ENCODE results near the gene ELL2. TPM values are rescaled to one million over a fixed set of nuclear protein-coding genes. Genes with fewer than 3 reads are reported as not detected.

ELL2 gene
- total RNA-seq, 1 donor from 2014 or later, result 14.2 TPM

- Histone ChIP-seq H3K79me2 (ENCODE audit: low read depth) (no peaks in the 10 kb centered on the region), H3K27me3 (no peaks in the 10 kb centered on the region), H3K9me3 (ENCODE audit: low read depth) (no peaks in the 10 kb centered on the region), H3K4me2 (no peak overlapping the region), H3K36me3 (no peaks in the 10 kb centered on the region), H3K4me1 (peaks cover 2% of the 10 kb centered on the region), H3K9ac (no peak overlapping the region), H2AFZ (replicated peaks) (no peak overlapping the region), H3K4me3 (no peak overlapping the region), H3K27ac (no peak overlapping the region), H3F3A (ENCODE audit: low read depth) (peaks cover 3% of the 10 kb centered on the region), H4K20me1 (ENCODE audit: low read depth) (no peaks in the 10 kb centered on the region)
- Mint-ChIP-seq H3K4me1 (peaks cover 12% of the 10 kb centered on the region), H3K4me3 (no peak overlapping the region), H3K27ac (no peak overlapping the region), H3K36me3 (peaks cover 2% of the 10 kb centered on the region), H3K27me3 (ENCODE audit: insufficient read depth, low read depth) (peaks cover 6% of the 10 kb centered on the region), H3K9me3 (no peaks in the 10 kb centered on the region)
- DNase-seq (ENCODE audit: low spot score), result no peak
- TF ChIP-seq EZH2 (IDR thresholded peaks at IDR 0.05) (no peak), CTCF (IDR thresholded peaks at IDR 0.05) (no peak), EZH2phosphoT487 (IDR thresholded peaks at IDR 0.05) (no peak)
Observed at GRCh38 chr5:95923918-95924544, 37.6 kb downstream of the ELL2 start.

GRCh38 chr5:95922798-95923197 lies 38.9 kb downstream of the ELL2 start:
- Histone ChIP-seq H3K79me2 (ENCODE audit: low read depth) (no peaks in the 10 kb centered on the region), H3K9me3 (ENCODE audit: low read depth) (no peaks in the 10 kb centered on the region), H3K27ac (no peak overlapping the region), H3K4me3 (no peak overlapping the region), H3K36me3 (no peaks in the 10 kb centered on the region), H4K20me1 (ENCODE audit: low read depth) (no peaks in the 10 kb centered on the region), H3K4me2 (no peak overlapping the region), H2AFZ (replicated peaks) (no peak overlapping the region), H3K9ac (no peak overlapping the region), H3F3A (ENCODE audit: low read depth) (peaks cover 2% of the 10 kb centered on the region), H3K27me3 (no peaks in the 10 kb centered on the region), H3K4me1 (peaks cover 14% of the 10 kb centered on the region)
- Mint-ChIP-seq H3K4me3 (no peak overlapping the region), H3K9me3 (no peaks in the 10 kb centered on the region), H3K4me1 (peaks cover 12% of the 10 kb centered on the region), H3K36me3 (peaks cover 2% of the 10 kb centered on the region), H3K27me3 (ENCODE audit: insufficient read depth, low read depth) (peaks cover 6% of the 10 kb centered on the region), H3K27ac (no peak overlapping the region)
- TF ChIP-seq CTCF (IDR thresholded peaks at IDR 0.05) (no peak), EZH2phosphoT487 (IDR thresholded peaks at IDR 0.05) (no peak), EZH2 (IDR thresholded peaks at IDR 0.05) (no peak)
- DNase-seq (ENCODE audit: low spot score), result no peak

GRCh38 chr5:95921501-95921900 lies 40.1 kb downstream of the ELL2 start:
- no peak overlapping the region for H3K27ac Mint-ChIP-seq
- Histone ChIP-seq H3K9me3 (ENCODE audit: low read depth) (no peaks in the 10 kb centered on the region), H3K79me2 (ENCODE audit: low read depth) (no peaks in the 10 kb centered on the region), H2AFZ (replicated peaks) (no peak overlapping the region), H3K4me2 (no peak overlapping the region), H3K4me3 (no peak overlapping the region), H3K27ac (no peak overlapping the region), H3F3A (ENCODE audit: low read depth) (no peaks in the 10 kb centered on the region), H3K36me3 (no peaks in the 10 kb centered on the region), H4K20me1 (ENCODE audit: low read depth) (no peaks in the 10 kb centered on the region), H3K4me1 (peaks cover 27% of the 10 kb centered on the region), H3K27me3 (no peaks in the 10 kb centered on the region), H3K9ac (no peak overlapping the region)
- no peaks in the 10 kb centered on the region for H3K9me3 Mint-ChIP-seq
- H3K4me3 Mint-ChIP-seq, result no peak overlapping the region
- no peak for DNase-seq (ENCODE audit: low spot score)
- TF ChIP-seq EZH2 (IDR thresholded peaks at IDR 0.05) (no peak), EZH2phosphoT487 (IDR thresholded peaks at IDR 0.05) (no peak), CTCF (IDR thresholded peaks at IDR 0.05) (no peak)
- peaks cover 2% of the 10 kb centered on the region for H3K36me3 Mint-ChIP-seq
- H3K4me1 Mint-ChIP-seq, result peaks cover 25% of the 10 kb centered on the region
- H3K27me3 Mint-ChIP-seq (ENCODE audit: insufficient read depth, low read depth), result peaks cover 6% of the 10 kb centered on the region

Measured in neural progenitor cell (in vitro differentiated cells).